ENCODE measurements around the gene CSTF3.

DNA sequence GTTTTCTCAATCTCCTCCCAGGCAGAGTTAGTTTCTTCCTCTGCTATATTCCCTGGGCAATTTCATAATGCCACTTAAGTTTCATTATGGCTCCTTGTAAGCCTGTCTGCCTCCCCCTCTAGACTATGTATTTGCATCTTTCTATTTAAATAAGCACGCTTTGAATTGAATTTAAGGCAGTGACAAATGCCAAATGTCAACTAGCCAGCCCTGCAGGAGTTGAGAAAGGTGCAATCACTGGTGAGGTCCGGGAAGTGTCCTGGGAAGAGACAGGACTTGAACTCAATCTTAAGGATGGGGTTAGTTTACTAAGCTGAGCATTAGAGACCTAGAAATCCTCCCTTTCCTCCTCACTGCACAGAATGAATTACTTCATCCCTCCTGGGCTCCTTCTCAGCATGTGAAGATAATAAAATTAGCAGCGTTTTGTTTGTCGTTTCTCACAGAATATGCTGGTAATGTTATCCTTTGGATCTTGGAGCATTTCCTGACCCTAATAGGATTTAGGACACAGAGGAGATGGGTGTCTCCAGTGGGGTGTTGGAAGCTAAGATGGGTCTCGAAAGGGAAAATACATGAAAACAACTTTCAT lies 120.3 kb downstream of the CSTF3 start:
- TF ChIP-seq, protein P1, sequence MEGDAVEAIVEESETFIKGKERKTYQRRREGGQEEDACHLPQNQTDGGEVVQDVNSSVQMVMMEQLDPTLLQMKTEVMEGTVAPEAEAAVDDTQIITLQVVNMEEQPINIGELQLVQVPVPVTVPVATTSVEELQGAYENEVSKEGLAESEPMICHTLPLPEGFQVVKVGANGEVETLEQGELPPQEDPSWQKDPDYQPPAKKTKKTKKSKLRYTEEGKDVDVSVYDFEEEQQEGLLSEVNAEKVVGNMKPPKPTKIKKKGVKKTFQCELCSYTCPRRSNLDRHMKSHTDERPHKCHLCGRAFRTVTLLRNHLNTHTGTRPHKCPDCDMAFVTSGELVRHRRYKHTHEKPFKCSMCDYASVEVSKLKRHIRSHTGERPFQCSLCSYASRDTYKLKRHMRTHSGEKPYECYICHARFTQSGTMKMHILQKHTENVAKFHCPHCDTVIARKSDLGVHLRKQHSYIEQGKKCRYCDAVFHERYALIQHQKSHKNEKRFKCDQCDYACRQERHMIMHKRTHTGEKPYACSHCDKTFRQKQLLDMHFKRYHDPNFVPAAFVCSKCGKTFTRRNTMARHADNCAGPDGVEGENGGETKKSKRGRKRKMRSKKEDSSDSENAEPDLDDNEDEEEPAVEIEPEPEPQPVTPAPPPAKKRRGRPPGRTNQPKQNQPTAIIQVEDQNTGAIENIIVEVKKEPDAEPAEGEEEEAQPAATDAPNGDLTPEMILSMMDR (IDR thresholded peaks at IDR 0.05; ENCODE audit: low read depth, low read length, poor library complexity, severe bottlenecking) = no peak
- TF ChIP-seq EZH2phosphoT487 (IDR thresholded peaks at IDR 0.05; ENCODE audit: borderline replicate concordance, low read length) = no peak

Data from DOHH2 (cell line).